HAP-1 (cell line): Measurements from ENCODE around the gene LIN52.
A peak's percentile ranks its signal among the peaks of the same experiment; 100 is the strongest.

Experiments
- DNase-seq, 2 experiments: peaks; one replicate each; pipeline ENCODE4 v3.0.0-alpha.2; 2016 to 2020; ENCODE audit warnings: low spot score in 2 of 2
- H3K27me3 ChIP-seq: fragments of 250-450 bp; sonication (Bioruptor Pico); 2 replicates; pipeline ENCODE4 v1.5.1; 2020; ENCODE audit warnings: low read depth, mild to moderate bottlenecking, moderate library complexity
- H3K36me3 ChIP-seq: fragments of 250-450 bp; sonication (Bioruptor Pico); replicated peaks from 2 replicates; pipeline ENCODE4 v1.5.1; 2020; ENCODE audit warnings: mild to moderate bottlenecking
- H3K4me1 ChIP-seq: fragments of 250-450 bp; sonication (Bioruptor Pico); 2 replicates; pipeline ENCODE4 v1.5.1; 2020; ENCODE audit warnings: mild to moderate bottlenecking
- H3K4me3 ChIP-seq: fragments of 250-450 bp; sonication (Bioruptor Pico); 2 replicates; pipeline ENCODE4 v1.5.1; 2020; ENCODE audit warnings: mild to moderate bottlenecking, moderate library complexity
- H3K9me3 ChIP-seq: fragments of 250-450 bp; sonication (Bioruptor Pico); 2 replicates; pipeline ENCODE4 v1.5.1; 2020; ENCODE audit warnings: mild to moderate bottlenecking, moderate library complexity
- in situ Hi-C: fragments of 300-500 bp; cut with MboI; formaldehyde crosslinking; loops from 3 replicates; pipeline ENCODE4 v1.14.3; 2020; ENCODE audit warnings: low sequenced_read_pairs, inconsistent platforms, mixed read lengths

LIN52 gene

GRCh38 chr14:74213907-74214803, 129.4 kb downstream of the LIN52 start:
- H3K4me3 ChIP-seq: no peak overlapping the region
- in situ Hi-C loops: no loop called here
- no peaks in the 10 kb centered on the region for H3K9me3 ChIP-seq
- no peak for DNase-seq
- H3K27me3 ChIP-seq: no peaks in the 10 kb centered on the region
- H3K4me1 ChIP-seq: peaks cover 3% of the 10 kb centered on the region
- H3K36me3 ChIP-seq: no peaks in the 10 kb centered on the region

GRCh38 chr14:74216671-74217070, 131.9 kb downstream of the LIN52 start:
- in situ Hi-C loops: no loop called here
- H3K4me1 ChIP-seq: peaks cover 3% of the 10 kb centered on the region
- H3K27me3 ChIP-seq: no peaks in the 10 kb centered on the region
- no peaks in the 10 kb centered on the region for H3K9me3 ChIP-seq
- H3K36me3 ChIP-seq: no peaks in the 10 kb centered on the region
- no peak for DNase-seq
- H3K4me3 ChIP-seq: no peak overlapping the region

GRCh38 chr14:74217672-74218448, 133.1 kb downstream of the LIN52 start:
- H3K9me3 ChIP-seq: no peaks in the 10 kb centered on the region
- H3K36me3 ChIP-seq: no peaks in the 10 kb centered on the region
- in situ Hi-C loops: no loop called here
- H3K4me1 ChIP-seq: peaks cover 3% of the 10 kb centered on the region
- no peaks in the 10 kb centered on the region for H3K27me3 ChIP-seq
- DNase-seq: peak; percentile 57 to 90
- peak overlapping the region; percentile 6; the same call in 1 of the 2 replicates for H3K4me3 ChIP-seq

GRCh38 chr14:74218462-74218861, 133.7 kb downstream of the LIN52 start:
- Histone ChIP-seq H3K27me3 (no peaks in the 10 kb centered on the region), H3K4me3 (no peak overlapping the region), H3K4me1 (peaks cover 3% of the 10 kb centered on the region), H3K9me3 (no peaks in the 10 kb centered on the region), H3K36me3 (no peaks in the 10 kb centered on the region)
- no peak for DNase-seq
- in situ Hi-C loops: no loop called here

GRCh38 chr14:74219277-74220205, 134.8 kb downstream of the LIN52 start:
- no peak overlapping the region for H3K4me3 ChIP-seq
- H3K36me3 ChIP-seq: no peaks in the 10 kb centered on the region
- in situ Hi-C loops: no loop called here
- no peaks in the 10 kb centered on the region for H3K27me3 ChIP-seq
- no peaks in the 10 kb centered on the region for H3K9me3 ChIP-seq
- peaks cover 3% of the 10 kb centered on the region for H3K4me1 ChIP-seq
- DNase-seq: no peak

- no peak for DNase-seq
- no peaks in the 10 kb centered on the region for H3K27me3 ChIP-seq
- peaks cover 3% of the 10 kb centered on the region for H3K4me1 ChIP-seq
- no peaks in the 10 kb centered on the region for H3K36me3 ChIP-seq
- in situ Hi-C loops: no loop called here
- H3K9me3 ChIP-seq: no peaks in the 10 kb centered on the region
- H3K4me3 ChIP-seq: no peak overlapping the region
These were observed 136.2 kb downstream of the LIN52 start for GRCh38 chr14:74220991-74221390.

GRCh38 chr14:74221741-74222140, 137.0 kb downstream of the LIN52 start:
- Histone ChIP-seq H3K4me1 (peaks cover 3% of the 10 kb centered on the region), H3K9me3 (no peaks in the 10 kb centered on the region), H3K27me3 (no peaks in the 10 kb centered on the region), H3K36me3 (no peaks in the 10 kb centered on the region), H3K4me3 (no peak overlapping the region)
- DNase-seq: no peak
- in situ Hi-C loops: no loop called here

GRCh38 chr14:74223016-74223415, 138.3 kb downstream of the LIN52 start:
- no peak for DNase-seq
- in situ Hi-C loops: no loop called here
- H3K36me3 ChIP-seq: no peaks in the 10 kb centered on the region
- no peaks in the 10 kb centered on the region; the same call in 1 of the 2 replicates for H3K4me1 ChIP-seq
- no peak overlapping the region for H3K4me3 ChIP-seq
- H3K9me3 ChIP-seq: no peaks in the 10 kb centered on the region
- H3K27me3 ChIP-seq: no peaks in the 10 kb centered on the region

- Histone ChIP-seq H3K9me3 (no peaks in the 10 kb centered on the region), H3K4me1 (no peaks in the 10 kb centered on the region), H3K36me3 (no peaks in the 10 kb centered on the region), H3K27me3 (0 out of 2 replicates have a peak, but pooled peaks cover 2% of the 10 kb centered on the region), H3K4me3 (no peak overlapping the region)
- no peak for DNase-seq
- in situ Hi-C loops: no loop called here
These were observed 147.0 kb downstream of the LIN52 start for GRCh38 chr14:74231784-74232183.

GRCh38 chr14:74235017-74235416, 150.3 kb downstream of the LIN52 start:
- H3K27me3 ChIP-seq: peaks cover 27% of the 10 kb centered on the region
- in situ Hi-C loops: no loop called here
- no peaks in the 10 kb centered on the region for H3K4me1 ChIP-seq
- no peaks in the 10 kb centered on the region for H3K9me3 ChIP-seq
- no peak overlapping the region for H3K4me3 ChIP-seq
- no peaks in the 10 kb centered on the region for H3K36me3 ChIP-seq
- DNase-seq: no peak

GRCh38 chr14:74237441-74237840, 152.7 kb downstream of the LIN52 start:
- Histone ChIP-seq H3K4me3 (no peak overlapping the region), H3K36me3 (no peaks in the 10 kb centered on the region)
- in situ Hi-C loops: no loop called here

GRCh38 chr14:74238974-74239847, 154.5 kb downstream of the LIN52 start, which contains the start of gene VSX2:
VSX2 (plus strand) TSS chr14:74239449; CDS start chr14:74239562, 113 bp downstream.
- Histone ChIP-seq H3K36me3 (no peaks in the 10 kb centered on the region), H3K27me3 (peaks cover 68% of the 10 kb centered on the region), H3K9me3 (no peaks in the 10 kb centered on the region), H3K4me1 (no peaks in the 10 kb centered on the region), H3K4me3 (no peak within 1 kb of the TSS)
- no peak for DNase-seq
- in situ Hi-C loops: no loop called here

More at GRCh38 chr14:74237441-74237840, 152.7 kb downstream of the LIN52 start:
- peaks cover 51% of the 10 kb centered on the region for H3K27me3 ChIP-seq
- no peaks in the 10 kb centered on the region for H3K9me3 ChIP-seq
- no peaks in the 10 kb centered on the region for H3K4me1 ChIP-seq
- DNase-seq: no peak
